GM21360 (cell line): Measurements from ENCODE around the gene ACAP1.

Source experiments
- ATAC-seq: cut with Tn5 transposase; IDR thresholded peaks from one replicate; pipeline ENCODE4 v1.9.1; 2021; ENCODE audit warnings: mild to moderate bottlenecking, moderate library complexity; ENCODE audit not compliant: unreplicated experiment

ACAP1 gene

DNA sequence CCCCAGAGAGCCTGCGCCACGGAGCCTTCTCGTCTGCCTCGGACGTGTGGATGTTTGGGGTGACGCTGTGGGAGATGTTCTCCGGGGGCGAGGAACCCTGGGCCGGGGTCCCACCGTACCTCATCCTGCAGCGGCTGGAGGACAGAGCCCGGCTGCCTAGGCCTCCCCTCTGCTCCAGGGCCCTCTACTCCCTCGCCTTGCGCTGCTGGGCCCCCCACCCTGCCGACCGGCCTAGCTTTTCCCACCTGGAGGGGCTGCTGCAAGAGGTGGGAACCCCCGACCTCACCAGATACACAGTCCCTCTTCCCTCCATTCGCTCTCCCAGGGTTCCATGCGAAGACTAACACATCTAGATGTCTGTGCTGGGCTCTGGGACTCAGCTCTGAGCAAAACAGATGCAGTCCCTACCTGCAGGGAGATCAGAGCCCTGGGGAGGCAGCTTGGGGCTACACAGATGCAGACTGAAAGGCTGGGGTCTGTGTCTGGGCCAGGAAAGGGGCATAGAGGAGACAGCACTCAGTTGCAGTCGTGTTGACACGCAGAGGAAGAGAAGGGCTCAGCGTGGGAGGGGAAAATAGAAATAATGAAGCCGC is 48.3 kb downstream of the ACAP1 start:
- ATAC-seq, result no peak

DNA sequence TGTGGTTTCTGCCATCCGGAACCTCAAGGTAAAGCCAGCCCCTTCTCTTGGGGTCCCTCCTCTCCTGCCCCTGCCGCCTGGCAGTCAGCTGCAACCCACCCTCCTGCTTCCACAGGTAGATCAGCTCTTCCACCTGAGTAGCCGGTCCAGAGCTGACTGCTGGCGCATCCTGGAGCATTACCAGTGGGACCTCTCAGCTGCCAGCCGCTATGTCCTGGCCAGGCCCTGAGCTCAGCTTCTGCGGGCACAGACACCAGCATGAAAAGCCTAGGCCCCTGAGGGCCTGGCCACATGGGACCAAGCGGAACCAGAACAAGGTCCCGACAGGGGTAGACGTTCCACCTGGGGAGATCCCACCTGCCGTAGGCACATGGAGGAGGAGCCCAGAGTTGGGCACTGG is 52.5 kb downstream of the ACAP1 start:
- no peak for ATAC-seq

DNA sequence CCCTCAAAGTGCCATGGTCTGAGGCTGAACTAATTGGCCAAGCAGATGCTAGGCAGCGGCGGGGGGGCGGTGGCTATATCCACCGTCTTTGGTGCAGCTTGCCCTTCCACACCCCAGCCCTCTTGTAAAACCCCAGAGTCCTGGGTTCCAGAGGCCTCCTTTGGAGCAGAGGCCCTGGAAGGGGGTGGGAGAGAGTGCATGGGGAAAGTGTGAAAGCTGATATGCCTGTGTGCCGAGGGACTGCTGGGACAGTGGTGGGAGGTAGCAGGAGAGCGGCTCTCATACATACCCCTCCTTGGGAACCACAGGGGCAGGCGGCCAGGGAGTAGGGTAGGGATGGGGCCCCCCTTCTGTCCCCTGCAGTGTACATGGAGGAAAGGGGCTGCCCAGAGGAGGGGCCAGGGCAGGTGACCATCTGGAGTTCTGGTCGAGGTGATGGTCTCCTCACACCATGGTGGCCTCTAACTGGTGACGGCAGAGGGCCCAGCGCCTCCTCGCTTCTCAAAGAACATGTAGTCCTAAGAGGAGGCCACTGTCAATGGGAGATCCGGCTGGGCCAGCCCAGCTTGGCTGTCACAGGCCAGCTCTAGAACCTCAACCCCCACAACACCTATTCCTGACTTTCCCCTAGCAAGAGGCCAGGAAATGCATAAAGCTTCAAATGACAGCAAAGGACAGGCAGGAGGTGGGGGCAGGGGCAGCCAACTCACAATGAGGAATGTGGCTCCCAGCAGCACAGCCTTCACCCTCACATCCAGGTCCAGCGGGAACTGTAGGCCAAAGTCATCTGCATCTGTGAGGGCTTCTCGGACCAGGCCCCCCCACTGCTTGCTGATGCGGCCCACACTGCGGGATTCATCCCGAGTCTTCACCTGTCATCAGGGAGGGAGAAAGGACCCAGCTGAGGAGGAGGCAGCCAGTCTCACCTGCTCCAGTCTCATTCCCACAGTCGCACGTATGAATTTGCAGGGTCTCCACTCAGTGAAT is 53.9 kb downstream of the ACAP1 start:
- ATAC-seq, result no peak

DNA sequence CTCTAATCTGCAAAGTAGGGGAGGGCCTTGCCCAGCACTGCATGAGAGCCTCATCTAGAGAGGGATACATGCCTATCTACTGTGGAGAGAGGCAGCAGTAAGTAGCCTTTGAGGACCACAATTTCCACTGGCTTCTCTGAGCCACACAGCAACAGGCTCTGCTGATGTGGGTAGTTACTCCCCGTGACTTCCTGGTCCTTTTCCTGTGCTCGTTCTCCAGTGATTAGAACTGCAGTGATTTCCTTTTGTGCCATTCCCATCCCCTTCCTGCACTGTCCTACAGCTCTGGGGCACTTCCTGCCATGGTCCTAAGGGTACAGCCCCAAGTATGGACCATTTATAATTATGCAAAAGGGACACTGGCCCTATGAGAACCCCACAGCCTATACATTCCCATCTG is 55.0 kb downstream of the ACAP1 start:
- no peak for ATAC-seq

DNA sequence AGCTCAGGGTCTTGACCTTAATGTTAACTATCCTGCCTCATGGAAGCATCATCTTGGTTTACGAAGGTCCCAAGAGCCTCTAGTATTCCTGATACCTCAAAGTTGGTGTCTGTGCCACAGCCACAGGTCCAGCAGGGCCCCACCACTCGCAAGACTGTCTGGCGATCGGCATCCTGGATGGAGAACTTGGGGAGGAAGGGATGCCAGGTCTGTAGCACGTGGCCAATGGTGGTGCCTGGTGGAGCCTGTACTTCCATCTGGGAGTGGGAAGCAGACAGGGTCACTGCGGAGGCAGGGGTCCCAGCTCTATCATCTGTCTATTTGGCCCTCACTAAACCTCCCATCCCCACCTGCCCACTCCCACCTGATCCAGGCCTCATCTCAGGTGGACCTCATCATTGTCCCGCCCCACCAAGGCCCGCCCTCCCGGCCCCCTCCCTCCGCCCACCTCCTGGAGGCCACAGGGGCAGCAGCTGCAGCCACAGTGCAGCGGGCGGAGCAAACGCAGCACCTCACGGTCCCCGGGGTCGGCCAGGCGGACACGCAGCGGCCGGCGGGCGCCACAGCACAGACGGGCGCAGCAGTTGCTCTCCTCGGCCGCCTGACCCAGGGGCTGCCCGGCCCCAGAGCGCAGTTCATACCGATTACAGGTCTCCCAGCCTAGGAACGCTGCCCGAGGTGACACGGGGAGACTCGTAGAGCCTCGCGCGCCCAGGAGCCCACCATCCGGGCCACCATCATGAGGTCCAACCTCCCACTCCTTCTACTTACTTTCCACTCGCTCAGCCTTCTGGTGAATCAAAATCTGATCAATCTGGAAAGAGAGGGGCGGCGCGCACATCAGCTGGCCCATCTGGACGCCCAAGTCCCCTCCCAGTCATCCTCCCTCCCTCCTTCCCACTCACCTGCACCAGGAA is 56.6 kb downstream of the ACAP1 start:
- no peak for ATAC-seq

DNA sequence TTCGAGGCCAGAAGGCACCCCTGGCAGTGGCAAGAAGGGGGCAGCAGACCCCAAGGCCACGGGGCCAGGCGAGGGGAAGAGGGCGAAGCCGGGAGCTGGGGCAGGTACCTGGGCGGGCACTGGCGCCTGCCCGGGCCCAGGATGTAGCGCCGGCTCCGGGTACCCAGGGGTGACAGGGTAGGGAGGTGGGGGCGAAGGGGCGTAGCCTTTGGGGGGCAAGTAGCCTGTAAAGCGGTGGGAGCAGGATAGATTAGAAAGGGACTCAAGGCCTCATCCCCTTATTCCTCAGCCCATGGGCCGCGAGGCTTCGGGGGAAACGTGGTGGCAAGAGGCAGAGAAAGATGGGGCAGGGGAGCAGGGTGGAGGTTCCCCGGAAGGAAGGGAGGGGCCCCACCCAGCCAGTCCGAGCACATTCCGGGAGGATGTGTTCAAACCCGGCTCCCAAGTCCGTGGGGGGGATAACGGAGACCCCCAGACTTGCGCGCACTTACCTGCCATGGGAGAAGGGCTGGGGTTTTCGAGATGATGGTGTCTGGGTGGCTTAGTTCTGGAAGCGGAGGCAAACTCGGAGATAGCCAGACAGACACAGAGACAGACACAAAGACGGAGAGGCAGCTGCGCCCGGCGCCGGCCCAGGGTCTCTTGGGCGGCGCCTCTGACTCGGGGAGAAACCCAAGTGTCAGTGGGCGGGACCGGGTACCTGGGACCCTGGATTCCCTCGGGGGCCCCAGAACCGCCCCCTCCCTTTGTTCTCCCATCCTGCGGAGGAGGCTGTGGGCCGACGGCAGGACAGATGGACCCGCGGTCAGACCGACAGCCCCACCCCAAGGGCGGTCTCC is 57.5 kb downstream of the ACAP1 start:
- peak; percentile 30 for ATAC-seq

DNA sequence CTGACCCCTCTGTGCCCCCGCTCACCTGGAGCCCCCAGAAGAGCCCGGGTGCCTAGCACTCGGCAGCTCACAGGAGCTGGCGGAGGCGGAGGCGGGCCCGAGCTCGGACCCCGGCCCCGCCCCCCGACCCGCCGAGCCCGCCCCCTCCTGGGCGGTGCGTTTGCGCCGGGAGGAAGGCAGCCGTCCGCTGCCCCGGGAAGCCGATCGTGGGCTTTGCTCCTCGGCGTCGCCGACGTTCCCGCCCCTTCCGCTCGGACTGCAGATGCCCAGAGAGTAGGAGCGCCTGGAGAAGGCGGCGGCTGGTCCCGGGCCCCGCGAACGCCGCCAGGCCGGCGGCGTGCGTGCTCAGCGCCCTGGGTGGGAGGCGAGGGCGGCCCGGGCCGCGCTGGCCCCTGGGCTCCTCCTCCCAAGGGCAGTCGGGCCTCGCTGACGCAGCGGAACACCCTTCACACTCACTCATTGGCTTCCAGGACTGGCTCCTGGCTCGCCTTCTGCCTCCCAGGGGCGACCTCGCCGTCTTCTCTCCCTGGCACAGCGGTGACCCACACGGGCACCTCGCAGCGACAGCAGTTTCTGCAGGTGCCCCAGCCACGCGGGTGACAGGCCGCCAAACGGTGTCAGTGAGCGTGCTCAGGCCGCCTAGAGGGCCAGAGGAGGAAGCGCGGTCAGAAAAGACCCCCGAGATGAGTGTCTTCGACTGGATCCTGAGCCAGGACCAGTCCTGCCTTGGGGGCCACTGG is 58.3 kb downstream of the ACAP1 start, which contains the start of gene PLSCR3:
Gene PLSCR3 (minus strand): TSS at position 74 of the 740 bp plus-strand sequence. CDS start 415 bp downstream, outside the sequence.
- ATAC-seq, result peak; percentile 51

DNA sequence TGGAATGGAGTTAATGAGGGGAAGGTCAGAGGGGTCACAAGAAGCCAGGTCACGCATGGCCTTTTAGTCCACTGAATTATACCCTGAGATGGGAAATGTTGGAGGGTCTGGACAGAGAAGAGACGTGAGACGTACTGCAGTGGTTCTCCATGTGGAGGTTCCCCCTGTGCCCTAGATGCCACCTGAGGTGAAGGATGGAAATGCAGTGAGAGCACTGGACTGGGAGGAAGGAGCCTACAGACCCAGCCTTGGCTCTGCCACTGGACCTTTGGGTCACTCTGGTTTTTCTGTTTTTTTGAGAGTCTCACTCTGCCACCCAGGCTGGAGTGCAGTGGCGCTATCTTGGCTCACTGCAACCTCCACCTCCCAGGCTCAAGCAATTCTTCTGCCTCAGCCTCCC is 59.8 kb downstream of the ACAP1 start:
- no peak for ATAC-seq

DNA sequence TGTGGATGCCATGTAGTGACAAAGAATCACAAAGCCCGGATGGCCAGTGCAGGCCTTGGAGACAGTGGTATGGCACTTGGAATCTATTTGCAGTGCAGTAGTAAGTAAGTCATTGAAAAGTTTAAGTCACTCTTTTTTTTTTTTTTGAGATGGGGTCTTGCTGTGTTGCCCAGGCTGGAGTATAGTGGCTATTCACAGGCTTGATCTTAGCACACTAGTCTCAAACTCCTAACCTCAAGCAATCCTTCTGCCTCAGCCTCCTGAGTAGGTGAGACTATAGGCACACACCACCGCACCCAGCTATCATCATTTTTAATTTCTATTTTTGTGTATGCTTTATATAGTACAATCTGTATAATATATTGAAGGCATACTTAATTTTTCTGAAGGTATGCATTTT is 62.3 kb downstream of the ACAP1 start:
- no peak for ATAC-seq
